Activated CD4-positive, alpha-beta T cell treated with anti-CD3 and anti-CD28 coated beads, Interleukin-2, amount 50 U/mL, for 16 hours (primary cell): Measurements from ENCODE around the gene KCTD3.

Experiments used
- DNase-seq: peaks from one replicate; pipeline ENCODE4 v3.0.0-alpha.2; 2020

The KCTD3 gene

DNA sequence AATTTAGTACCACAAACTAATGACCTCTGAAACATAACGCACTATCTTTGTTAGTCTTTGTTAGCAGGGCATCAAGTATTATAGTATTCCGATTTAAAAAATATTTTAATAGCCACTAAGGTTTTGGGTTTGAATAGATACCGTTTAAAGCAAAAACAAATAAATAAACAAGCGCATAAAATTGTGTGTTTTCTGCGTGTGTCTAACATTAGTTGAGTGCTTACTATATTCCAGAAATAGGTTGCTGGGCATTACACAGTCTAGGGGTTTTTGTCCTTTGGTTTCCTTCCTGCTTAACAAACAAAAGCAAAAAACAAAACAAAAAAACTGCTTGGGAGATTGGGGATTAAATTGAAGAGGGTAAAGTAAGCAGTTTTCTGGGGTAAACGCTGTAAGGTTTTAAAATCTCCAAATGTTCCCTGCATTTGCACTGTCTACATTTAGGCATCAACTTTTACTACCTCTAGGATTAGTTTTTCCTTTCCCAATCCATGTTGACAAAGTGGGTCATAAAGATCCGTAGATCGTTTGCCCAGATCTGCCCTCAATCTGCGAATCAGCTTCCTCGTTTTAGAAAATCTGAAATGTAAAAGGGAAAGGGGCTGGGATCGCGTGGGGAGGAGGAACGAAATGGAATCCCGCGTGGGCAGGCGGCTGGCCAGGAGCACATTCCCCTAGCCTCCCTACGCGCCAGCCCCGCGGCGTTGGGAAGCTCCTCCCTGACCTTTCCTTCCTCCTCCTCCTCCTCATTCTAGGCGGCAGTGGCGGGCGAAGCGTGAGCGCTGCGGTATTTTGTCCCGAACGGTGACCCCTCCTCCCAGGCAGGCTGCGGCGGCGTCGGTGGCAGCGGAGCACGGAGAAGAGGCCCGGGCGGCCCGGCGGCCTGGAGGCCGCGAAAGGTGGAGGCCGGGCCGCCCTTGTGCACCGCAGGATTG is at the start of gene KCTD3:
TSS of gene KCTD3 (plus strand) at position 749 of the 935 bp plus-strand sequence. CDS start 382 bp downstream, outside the sequence.
- peak; percentile 47 for DNase-seq

DNA sequence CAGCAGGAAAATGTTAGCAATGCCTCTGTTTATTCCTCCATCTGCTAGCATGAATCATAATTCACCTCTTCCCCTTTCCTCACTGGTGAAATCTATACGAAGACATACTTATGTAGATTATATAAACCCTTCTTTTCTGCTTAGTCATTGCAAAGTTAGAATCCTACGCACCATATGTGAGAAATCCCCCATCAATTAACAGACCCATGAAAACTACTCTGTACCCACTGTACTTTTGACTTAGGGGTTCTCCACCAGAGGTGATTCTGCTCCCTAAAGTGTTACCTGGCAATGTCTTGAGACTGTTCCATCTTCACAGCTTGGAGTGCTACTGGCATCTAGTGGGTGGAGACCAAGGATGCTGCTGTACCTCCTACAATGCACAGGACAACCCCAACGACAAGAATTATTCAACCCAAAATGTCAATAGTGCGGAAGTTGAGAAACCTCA is 49.6 kb upstream of the KCTD3 start:
- DNase-seq, result no peak

DNA sequence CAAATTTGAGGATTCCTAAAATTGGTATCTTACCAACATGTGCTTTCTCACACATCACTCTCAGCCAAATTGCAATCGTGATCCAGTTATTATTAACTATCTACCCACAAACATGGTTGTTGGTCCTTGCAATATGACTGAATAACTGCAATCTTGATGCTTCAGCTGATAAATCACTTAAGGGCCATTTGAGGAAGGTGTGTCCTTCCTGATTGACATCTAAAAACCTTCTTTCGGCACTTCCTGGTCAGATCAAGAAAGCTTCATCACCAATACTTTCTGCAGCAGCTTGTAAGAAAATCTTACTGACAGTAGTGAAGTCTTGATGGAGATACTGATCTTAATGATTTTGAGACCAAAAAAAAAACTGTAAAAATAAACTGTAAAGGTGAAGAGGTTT is 48.5 kb upstream of the KCTD3 start:
- no peak for DNase-seq

DNA sequence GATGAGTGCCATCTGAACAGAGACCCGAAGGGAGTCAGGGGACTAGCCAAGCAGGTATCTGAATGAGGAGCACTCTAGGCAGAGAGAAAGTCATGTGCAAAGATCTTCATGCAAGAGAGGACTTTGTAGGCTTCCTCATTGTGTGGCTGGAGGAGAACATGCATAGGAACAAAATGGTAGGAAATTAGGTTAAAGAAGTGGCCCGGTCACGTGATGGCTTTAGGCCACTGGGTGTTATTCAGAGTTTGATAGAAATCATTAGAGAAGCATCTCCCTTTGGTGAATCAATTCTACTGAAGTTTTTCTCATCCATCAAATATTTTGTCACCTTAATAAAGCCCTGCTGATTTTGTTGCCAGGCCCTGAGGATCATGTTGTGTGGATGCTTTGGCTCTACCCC is 45.8 kb upstream of the KCTD3 start:
- no peak for DNase-seq

DNA sequence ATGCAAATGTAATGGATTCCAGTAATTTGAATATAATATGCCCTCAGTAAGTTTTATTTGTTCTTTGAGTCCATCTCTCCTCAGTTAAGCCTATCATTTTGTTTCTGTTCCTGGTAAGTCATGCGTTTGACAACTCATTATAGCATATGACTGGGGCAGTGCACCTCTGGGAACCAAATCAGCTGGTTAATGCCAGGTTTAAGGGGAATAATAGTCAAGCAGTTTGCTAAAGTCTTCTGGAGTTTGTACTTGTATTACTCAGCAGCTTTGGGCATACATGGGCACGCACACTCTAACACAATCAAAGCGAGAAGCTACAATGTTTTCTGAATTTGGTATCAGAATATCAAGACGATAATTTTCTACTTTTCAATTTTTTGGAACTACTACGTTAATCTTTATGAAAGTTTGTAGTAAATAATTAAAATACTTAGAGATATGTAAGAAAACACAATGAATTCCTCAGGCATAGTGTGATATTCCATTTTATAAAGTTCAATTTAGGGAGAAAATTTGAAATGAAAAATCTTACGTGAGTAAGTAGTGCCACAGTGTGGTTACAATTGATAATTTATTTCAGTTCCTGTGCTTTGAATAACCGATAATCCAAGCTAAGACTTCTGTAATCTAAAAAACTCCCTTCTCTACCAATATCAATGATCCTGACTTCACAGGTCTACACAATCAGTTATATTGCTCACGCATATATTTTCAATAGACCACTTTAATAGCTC is 43.8 kb upstream of the KCTD3 start:
- DNase-seq, result no peak

DNA sequence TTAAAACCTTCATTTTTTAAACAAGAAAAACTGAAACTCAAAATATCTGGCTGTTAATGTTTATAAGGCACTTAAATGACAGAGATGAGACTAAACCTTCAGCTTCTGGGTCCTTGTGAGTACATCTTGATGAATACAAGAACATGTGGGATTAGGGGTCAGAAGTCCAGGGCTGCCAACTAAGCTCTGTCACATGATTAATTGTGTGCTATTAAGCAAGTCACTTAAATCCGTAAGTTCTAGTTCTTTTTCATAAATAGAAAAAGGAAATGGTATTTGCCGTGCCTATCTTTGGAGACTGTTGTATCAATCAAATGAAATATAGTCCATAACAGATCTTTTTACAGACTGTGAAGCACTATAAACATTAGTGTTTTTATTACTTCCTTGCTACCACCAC is 43.2 kb upstream of the KCTD3 start:
- DNase-seq, result no peak

DNA sequence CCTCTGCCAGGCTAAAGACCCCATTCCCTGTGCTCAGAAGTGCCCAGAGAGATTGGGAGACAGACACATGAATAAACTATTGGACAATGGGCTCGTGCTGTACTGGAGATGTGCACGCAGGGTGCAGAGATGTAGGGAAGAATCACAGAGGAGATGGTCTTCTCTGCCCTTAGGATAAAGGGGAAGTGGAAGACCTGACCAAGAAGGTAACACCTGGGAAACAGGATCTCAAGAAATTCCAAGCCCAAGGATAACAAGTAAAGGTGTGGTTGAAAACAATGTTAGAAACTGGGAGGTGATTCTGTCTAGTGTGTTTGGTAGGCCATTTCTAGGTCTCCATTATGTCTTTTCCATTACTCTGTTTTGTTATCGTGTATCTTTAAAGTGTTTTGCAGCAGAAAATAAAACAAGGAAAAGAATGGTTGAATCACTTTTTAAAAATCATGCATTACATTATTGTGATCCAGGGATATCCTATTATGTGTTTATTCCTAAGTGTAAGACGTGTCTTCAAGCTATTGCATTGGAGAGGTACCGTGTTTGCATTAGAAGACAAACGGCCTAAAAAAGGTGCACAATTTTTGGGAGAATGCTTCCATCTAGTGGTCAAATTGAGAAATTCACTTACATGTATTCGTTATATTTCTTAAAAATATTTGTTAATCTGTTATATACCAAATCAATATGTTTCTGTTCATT is 40.8 kb upstream of the KCTD3 start:
- peak; percentile 44 for DNase-seq

DNA sequence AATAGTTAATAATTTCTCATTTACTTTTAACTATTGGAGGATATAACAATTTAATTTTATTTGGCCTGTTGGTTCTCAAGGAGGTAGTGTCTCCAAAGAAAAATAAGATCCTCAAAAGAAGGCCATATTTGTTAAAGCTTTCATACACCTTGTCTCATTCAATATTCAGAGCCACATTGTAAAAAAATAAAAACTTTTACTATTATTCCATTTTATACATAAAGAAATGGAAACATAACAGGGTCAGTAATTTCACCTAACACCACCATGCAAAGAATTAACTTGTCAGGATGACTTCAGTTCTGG is 40.3 kb upstream of the KCTD3 start:
- DNase-seq, result no peak

DNA sequence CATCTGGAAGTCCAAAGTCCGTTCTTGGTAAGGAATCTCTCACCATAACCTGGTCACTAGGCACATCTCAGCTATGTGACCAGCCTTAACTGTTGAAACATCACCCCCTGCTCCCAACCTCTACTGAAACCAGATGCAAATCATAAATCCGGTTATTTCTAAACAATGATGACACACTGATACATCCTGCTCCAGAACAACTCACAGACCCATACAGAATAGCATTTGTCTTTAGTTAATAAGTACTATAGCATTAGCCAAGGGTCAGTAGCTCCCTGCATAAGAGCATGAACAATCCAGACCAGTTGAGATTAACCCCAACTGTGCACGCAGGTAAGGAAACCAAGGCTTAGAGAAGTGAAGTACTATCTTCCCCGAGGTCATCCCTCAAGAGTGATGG is 38.0 kb upstream of the KCTD3 start:
- DNase-seq, result no peak

DNA sequence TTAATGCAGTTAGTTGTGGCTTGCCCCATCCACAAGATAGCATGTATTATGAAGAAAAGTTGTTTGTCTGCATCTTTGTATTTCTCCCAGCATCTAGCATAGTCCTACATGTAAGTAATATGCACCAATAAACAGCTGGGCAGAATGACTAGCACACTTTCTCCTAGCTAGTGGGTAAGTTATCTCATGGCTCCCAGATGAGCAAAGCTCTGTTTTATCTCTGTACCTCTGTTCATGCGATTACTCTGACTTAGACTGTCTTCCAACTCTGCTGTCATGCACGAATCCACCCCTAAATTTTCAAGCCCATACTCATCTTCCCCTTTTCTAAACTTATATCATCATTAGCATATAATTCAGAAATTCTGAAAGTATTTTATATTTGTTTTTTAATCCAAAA is 37.5 kb upstream of the KCTD3 start:
- DNase-seq, result no peak

DNA sequence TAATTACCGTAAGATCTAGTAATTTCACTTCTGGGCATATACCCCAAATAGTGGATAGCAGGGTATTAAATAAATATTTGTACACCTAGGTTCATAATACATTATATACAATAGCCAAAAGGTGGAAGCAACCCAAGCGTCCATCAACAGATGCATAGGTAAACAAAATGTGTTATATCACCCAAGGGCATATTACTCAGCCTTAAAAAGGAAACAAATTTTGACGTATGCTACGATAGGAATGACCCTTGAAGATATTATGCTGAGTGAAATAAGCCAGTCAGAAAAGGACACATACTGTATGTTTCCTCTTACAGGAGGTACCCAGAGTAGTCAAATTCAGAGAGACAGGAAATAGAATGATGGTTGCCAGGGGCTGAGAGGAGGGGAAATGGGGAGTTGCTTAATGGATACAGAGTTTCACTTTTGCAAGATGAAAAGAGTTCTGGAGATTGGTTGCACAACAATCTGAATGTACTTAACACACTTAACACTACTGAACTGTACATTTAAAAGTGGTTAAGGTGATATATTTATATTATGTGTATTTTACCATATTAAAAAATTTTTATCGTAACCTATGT is 36.6 kb upstream of the KCTD3 start:
- no peak for DNase-seq

DNA sequence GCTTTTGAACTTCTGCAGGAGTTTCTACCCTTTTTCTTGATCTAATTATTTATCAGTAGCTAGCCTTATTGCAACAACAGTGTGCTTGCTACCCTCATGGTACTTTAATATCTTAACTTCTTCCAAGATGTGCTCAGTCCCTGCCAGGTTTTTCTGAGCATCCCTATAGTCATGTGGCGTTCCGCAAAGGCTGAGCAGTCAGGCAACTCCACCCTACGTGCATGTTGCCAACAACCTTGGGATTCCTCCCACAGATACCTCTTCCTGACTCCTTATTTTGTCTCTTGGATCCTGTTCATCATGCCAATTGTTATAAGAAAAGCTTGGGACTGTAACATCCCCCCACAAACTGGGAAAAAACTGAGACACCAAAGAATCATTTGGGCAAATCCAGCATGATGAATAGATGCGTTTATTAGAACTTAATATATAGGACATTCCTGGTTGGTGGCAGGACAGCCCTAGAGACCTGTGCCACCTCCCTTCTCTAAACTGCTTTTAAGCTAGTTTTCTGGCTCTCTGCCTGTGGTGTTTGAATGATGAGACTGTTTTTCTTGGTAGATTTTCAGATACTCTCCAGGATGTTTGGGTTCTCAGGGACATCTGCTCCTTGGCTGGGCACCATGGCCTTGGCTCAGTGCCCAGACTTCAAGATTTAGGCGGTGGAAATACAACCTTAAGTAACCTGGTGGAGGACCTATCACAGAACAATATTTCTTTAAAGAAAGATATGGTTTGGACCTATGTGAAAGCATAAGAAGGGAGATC is 27.1 kb upstream of the KCTD3 start:
- DNase-seq, result no peak

DNA sequence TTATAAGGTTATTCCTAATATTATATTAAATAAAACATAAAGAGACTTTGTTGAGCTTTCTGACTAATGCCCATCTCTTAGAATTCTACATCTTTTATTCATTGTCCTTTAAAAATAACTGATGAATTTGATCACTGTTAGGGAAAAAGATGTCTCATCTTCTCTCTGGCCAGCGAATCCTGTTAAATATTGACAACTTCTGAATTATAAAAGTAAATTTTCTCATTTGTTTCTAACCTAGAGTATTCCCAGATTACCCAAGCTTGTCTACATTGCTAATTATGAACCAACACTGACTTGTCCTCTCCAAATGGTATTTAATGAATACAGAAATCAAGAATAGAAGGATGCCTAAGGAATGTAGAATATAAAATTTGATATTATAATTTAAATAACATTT is 24.8 kb upstream of the KCTD3 start:
- DNase-seq, result no peak

DNA sequence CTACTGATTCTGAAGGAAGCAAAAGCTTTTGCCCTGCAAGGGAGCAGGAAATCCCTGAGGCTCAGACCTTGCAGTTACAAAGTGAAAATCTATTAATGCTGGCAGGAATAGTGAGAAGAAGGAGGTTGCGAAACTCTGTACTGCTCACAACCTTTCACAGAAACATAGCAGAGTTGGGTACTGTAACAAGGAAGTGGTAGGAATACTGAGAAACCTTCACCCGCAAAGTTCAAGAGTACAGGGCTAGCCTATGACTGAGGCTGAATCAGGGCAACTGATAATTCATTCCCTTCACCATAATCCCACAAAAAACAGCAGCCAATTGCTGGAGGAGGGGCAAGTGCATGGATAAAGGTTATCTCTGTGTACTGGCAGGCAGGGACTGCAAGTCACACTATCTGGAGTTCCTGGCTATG is 23.9 kb upstream of the KCTD3 start:
- DNase-seq, result peak; percentile 14

DNA sequence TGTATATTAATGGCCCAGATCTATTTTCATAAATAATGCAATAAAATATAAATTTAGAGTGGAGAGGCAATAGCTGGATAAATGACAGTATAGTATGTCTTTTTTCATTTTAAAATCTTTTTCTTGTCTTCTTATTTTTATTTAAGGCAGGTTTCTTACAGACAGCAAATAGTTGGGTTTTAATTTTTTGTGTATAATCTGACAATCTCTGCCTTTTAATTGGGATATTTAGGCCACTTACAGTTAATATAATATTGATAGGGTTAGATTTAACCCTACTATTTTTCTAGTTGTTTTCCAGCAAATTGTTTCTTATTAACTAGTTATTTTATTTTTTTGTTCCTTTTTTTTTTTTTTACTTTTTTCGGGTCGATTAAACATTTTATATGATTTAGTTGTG is 23.3 kb upstream of the KCTD3 start:
- DNase-seq, result no peak

DNA sequence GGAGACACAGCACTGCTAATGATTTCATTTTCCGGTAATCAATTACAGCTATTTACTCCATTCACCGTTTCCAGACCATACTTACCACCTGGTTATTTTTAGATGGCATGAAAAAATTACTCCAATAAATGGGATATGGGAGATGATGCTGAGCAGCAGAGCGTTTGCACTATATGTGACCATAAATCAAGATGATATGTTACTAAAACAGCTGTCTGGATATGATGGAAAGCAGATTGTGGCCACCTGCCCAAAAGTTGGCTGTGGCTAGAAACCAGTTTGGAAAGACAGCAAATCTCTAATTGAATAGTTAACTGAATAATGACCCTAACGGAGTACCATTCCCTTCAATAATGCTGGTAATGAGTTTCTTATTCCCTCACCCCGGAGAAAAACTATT is 22.5 kb upstream of the KCTD3 start:
- DNase-seq, result no peak

DNA sequence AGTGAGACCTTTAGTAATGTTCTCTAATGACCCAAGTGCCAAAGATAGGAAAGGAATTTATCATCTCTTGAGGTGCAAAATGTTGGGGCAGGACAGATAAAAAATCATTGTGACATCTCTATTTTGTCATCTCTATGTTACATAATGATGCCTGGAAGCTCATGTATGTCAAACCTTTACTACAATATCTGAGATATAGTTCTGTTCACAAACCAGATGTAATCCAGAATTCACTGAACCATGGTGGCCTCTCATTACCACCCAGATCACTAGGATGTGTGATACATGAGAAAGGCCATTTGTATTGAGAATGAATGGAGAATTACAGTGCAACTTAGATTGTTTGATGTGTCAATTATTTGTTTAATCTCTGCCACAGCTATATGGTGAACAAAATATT is 22.0 kb upstream of the KCTD3 start:
- DNase-seq, result no peak

DNA sequence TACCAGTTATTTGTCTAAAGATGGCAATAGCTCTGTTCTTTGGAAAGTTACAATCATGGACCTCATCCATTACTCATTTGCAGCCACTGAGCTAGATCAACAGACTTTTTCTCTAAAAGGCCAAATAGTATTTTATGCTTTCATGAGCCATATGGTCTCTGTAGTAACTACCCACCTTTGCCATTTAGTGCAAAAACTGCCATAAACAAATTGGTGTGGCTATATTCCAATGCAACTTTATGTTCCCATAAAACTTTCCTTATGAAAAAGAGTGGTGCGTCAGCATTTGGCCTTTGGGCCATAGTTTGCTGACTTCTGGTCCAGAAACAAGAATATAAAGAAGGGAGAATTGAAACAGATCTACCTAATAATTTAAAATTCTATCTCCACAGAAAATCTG is 20.1 kb upstream of the KCTD3 start:
- DNase-seq, result no peak

DNA sequence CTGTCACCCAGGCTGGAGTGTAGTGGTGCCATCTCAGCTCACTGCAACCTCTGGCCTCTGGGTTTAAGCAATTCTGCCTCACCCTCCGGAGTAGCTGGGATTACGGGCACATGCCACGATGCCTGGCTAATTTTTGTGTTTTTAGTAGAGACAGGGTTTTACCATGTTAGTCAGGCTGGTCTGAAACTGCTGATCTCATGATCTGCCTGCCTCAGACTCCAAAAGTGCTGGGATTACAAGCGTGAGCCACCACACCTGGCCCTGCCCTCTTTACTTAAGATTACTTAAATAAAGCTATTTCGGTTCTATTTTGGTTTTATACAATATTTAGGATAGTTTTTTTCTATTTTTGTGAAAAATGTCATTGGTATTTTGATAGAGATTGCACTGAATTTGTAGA is 15.3 kb upstream of the KCTD3 start:
- no peak for DNase-seq

DNA sequence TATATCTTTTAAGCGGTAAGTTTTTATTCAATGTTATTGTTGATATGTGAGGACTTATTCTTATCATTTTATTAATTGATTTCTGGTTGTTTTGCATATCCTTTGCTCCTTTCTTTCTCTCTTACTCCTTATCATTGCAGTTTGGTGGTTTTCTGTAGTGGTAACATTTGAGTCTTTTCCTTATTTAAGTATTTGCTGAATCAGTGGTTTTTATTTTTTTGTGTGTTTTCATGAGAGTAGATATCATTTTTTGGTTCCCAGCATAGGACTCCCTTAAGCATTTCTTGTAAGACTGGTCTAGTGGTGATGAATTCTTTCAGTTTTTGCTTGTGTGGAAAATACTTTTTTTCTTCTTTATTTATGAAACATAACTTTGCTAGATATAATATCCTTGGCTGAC is 12.2 kb upstream of the KCTD3 start:
- no peak for DNase-seq

DNA sequence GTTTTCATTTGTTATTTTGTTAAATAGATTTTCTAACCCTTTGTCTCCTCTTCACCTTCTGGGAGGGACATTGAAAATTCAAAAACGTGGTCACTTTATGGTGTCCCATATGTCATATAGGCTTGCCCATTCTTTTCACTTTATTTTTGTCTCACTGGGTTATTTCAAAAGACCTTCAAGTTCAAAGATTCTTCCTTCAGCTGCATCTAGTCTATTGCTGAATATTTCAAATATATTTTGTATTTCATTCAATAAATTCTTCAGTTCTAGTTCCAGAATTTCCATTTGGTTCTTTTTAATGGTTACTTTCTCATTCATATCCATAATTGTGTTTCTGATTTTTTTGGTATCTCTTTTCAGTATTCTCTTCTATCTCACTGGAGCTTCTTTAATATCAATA is 11.6 kb upstream of the KCTD3 start:
- DNase-seq, result no peak

DNA sequence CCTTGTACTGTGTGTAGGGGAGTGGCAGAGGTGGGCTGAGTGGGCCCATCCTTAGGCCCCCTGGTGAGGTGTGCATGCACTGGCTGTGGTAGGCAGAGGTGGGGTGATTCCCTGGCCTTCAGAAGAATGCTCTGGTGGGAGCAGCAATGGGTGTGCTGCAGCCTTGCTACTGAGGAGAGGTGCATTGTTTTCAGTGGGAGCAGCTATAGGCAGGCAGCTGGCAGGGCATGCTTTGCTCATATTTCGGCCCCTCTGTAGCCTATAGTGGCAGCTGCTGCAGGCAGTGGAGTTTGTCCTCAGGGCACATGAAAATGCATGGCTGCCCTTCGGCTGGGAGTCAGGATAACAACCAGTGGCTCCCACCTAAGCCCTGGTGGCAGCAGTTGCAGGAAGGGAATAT is 10.1 kb upstream of the KCTD3 start:
- no peak for DNase-seq

DNA sequence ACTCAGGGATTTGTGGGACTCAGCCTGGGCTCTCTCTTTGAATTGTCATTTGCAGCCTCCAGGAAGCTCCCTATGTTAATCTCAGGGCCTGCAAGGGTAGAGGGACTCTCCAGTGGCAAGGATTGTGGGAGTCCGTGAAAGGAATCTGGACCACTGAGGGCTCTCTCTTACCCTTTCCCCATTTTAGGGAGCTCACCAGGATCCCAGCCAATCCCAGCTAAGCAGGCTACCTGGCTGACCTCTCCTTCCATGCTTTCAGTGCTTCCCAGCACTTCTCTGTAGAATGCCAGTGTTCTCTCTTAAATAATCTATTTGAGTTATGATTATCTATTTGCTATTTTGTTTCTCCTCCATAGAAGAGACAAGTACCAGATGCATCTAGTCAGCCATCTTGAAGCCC is 9.6 kb upstream of the KCTD3 start:
- no peak for DNase-seq
